ENCODE results near the gene NUP85. TPM values are rescaled to one million over a fixed set of nuclear protein-coding genes. Genes with fewer than 3 reads are reported as not detected.

NUP85 gene
- total and polyA plus RNA-seq, 2 of the 4 experiments (the other 2 are of a cell fraction), result 29.4 to 54.4 TPM

GRCh38 chr17:75176625-75177024 lies 28.9 kb upstream of the NUP85 start:
- intact Hi-C loops (cut with micrococcal nuclease), result no loop called here
- TF ChIP-seq BHLHE40 (IDR thresholded peaks at IDR 0.05; ENCODE audit: low read depth, low read length) (no peak), CTCF (conservative IDR thresholded peaks at IDR 0.05; ENCODE audit: low read depth, low read length) (no peak), RAD21 (IDR thresholded peaks at IDR 0.05; ENCODE audit: low read length) (no peak), CHD1 (IDR thresholded peaks at IDR 0.05; ENCODE audit: low read depth, low read length) (no peak), RCOR1 (IDR thresholded peaks at IDR 0.05; ENCODE audit: insufficient replicate concordance, low read length) (no peak), SMC3 (IDR thresholded peaks at IDR 0.05; ENCODE audit: low read depth, low read length) (no peak), MAFK (IDR thresholded peaks at IDR 0.05; ENCODE audit: low read depth, low read length) (no peak), USF2 (IDR thresholded peaks at IDR 0.05; ENCODE audit: low read depth, low read length) (no peak), NFE2L2 (IDR thresholded peaks at IDR 0.05; ENCODE audit: low read depth, low read length) (no peak), MAZ (IDR thresholded peaks at IDR 0.05; ENCODE audit: borderline replicate concordance, low read depth, low read length) (no peak), POLR2A (IDR thresholded peaks at IDR 0.05; ENCODE audit: low read depth, low read length) (no peak), ELK1 (IDR thresholded peaks at IDR 0.05; ENCODE audit: borderline replicate concordance, low read depth, low read length) (no peak), FOS (IDR thresholded peaks at IDR 0.05; ENCODE audit: low read depth, low read length) (no peak), CEBPB (IDR thresholded peaks at IDR 0.05; ENCODE audit: low read depth, low read length) (no peak)
- Histone ChIP-seq H2BK15ac (ENCODE audit: low read depth, low read length) (no peak overlapping the region), H4K91ac (ENCODE audit: insufficient read depth, low read depth, low read length) (no peak overlapping the region), H3K18ac (ENCODE audit: low read depth, low read length) (no peak overlapping the region), H3K4me2 (ENCODE audit: low read depth, low read length) (no peak overlapping the region), H3K56ac (ENCODE audit: extremely low read depth, insufficient read depth, low read length) (no peak overlapping the region), H2BK5ac (ENCODE audit: low read depth, low read length, poor library complexity, severe bottlenecking) (no peak overlapping the region), H3K9me3 (ENCODE audit: control insufficient read depth, insufficient read depth, low read length) (no peaks in the 10 kb centered on the region), H2AK9ac (replicated peaks; ENCODE audit: low read depth, low read length, poor library complexity) (no peak overlapping the region), H2BK20ac (ENCODE audit: low read depth, low read length) (no peak overlapping the region), H3K9ac (ENCODE audit: low read depth, low read length) (no peak overlapping the region), H3K36me3 (ENCODE audit: control insufficient read depth, insufficient read depth, low read length) (peaks cover 61% of the 10 kb centered on the region), H3K23ac (ENCODE audit: low read depth, low read length) (no peak overlapping the region), H3K27ac (ENCODE audit: insufficient read depth, low read length) (no peak overlapping the region), H3K4me3 (ENCODE audit: insufficient read depth, low read depth, low read length) (no peak overlapping the region), H3K14ac (replicated peaks; ENCODE audit: low read depth, low read length) (no peak overlapping the region), H3K4me1 (ENCODE audit: control insufficient read depth, insufficient read depth, low read length) (no peaks in the 10 kb centered on the region), H2AK5ac (ENCODE audit: low read depth, low read length) (no peak overlapping the region), H2AFZ (replicated peaks; ENCODE audit: low read length, poor library complexity) (no peak overlapping the region), H2BK120ac (ENCODE audit: low read depth, low read length) (no peak overlapping the region), H4K5ac (ENCODE audit: low read depth, low read length) (no peak overlapping the region), H3K27me3 (ENCODE audit: control insufficient read depth, insufficient read depth, low read length) (no peaks in the 10 kb centered on the region), H3K4ac (ENCODE audit: low read depth, low read length) (no peak overlapping the region), H3K79me1 (ENCODE audit: low read depth in 1 of 2, low read length in 2 of 2) (peaks cover 14 to 63% of the 10 kb centered on the region in 2 experiments), H4K8ac (ENCODE audit: low read depth in 2 of 2, low read length in 2 of 2) (peak overlapping the region in 1 of 2 experiments; percentile 15; a peak in 1 of 4 replicates), H4K20me1 (ENCODE audit: insufficient read depth, low read length) (peaks cover 56% of the 10 kb centered on the region), H3K9me1 (ENCODE audit: insufficient read depth, low read length) (peaks cover 3% of the 10 kb centered on the region; the same call in 1 of the 2 replicates)
- in situ Hi-C loops (cut with MboI; ENCODE audit: low sequenced_read_pairs), result no loop called here
- no peak for DNase-seq
- ChIA-PET CTCF (interaction anchor here (1.3 kb wide), 1 partner anchor 63 kb away, joined by 5 read pairs; no protein-coding TSS in a partner anchor), POLR2A (ENCODE audit: unreplicated experiment) (no interaction called here)
- dilution Hi-C loops (cut with HindIII; ENCODE audit: low sequenced_read_pairs, unreplicated experiment), result no loop called here
- no peak for ATAC-seq (ENCODE audit: low read depth)
- no CpG with 5 or more reads among the region's 5 CpGs for WGBS, 2 experiments (ENCODE audit: extremely low coverage in 2 of 2, insufficient read length in 1 of 2)
- no TSS peak for BruUV-seq (replicated peaks)
